Endothelial cell of umbilical vein (primary cell): ENCODE measurements around the gene CAMKMT. TPM values are rescaled to one million over a fixed set of nuclear protein-coding genes. Genes with fewer than 3 reads are reported as not detected.
"Not testable (repeated sequence)": the region's sequence is repeated elsewhere in the genome, so short reads cannot be mapped to it uniquely, and the experiment has no call there.

Source experiments
- BruUV-seq: library from RNA; stranded (reverse); fragments of 400-500 nt; replicated peaks from 2 replicates; lab custom pipeline; 2021; lab: Mats Ljungman, UMichigan
- CTCF ChIA-PET: fragments of 300-600, 350-600 bp; sonication (Branson Sonifier 250); formaldehyde crosslinking; loops from one replicate; lab custom pipeline; 2021; ENCODE audit warnings: antibody characterized with exemption, inconsistent platforms; lab: Charles Lee
- POLR2A ChIA-PET: fragments of 300-600, 350-600 bp; sonication (Branson Sonifier 250); formaldehyde crosslinking; loops from one replicate; lab custom pipeline; 2021; ENCODE audit warnings: antibody characterized with exemption, inconsistent platforms; lab: Charles Lee
- DNase-seq: peaks from one replicate; pipeline ENCODE4 v3.0.0-alpha.2; 2011; ENCODE audit warnings: low read depth, low spot score
- FAIRE-seq: peaks from 2 replicates; lab custom pipeline; 2011; peaks lifted over from hg19 to GRCh38; lab: Jason Lieb, UNC
- H2AFZ ChIP-seq: 2 replicates; pipeline ENCODE4 v1.6.0; 2012; ENCODE audit warnings: low read depth, low read length, control low read depth, inconsistent platforms
- H3K27ac ChIP-seq: 2 replicates; pipeline ENCODE4 v1.5.1; 2011; ENCODE audit warnings: low read depth, mild to moderate bottlenecking, control low read depth, low read length, moderate library complexity; ENCODE audit not compliant: insufficient read depth
- H3K27me3 ChIP-seq, 2 experiments: 2 replicates each; pipeline versions ENCODE4 v1.6.0 to v1.6.1; 2011; ENCODE audit warnings: low read length in 2 of 2, mixed read lengths in 1 of 2; ENCODE audit not compliant: control insufficient read depth in 2 of 2, insufficient read depth in 2 of 2
- H3K36me3 ChIP-seq, 2 experiments: 2 replicates in 1 of 2; 3 replicates in 1 of 2; pipeline ENCODE4 v1.5.1; 2011; ENCODE audit warnings: low read length in 2 of 2, mild to moderate bottlenecking in 1 of 2, moderate library complexity in 1 of 2; ENCODE audit not compliant: control insufficient read depth in 2 of 2, insufficient read depth in 2 of 2; ENCODE audit errors: extremely low read depth in 1 of 2
- H3K4me1 ChIP-seq: 3 replicates; pipeline ENCODE4 v1.5.1; 2011; ENCODE audit warnings: mild to moderate bottlenecking, low read length; ENCODE audit not compliant: control insufficient read depth, insufficient read depth; ENCODE audit errors: extremely low read depth
- H3K4me2 ChIP-seq: 2 replicates; pipeline ENCODE4 v1.6.1; 2011; ENCODE audit warnings: low read length, control low read depth, mixed read lengths; ENCODE audit not compliant: insufficient read depth
- H3K4me3 ChIP-seq, 3 experiments: fragments of 200-600 bp in 1 of 3; sonication (generic), shearing (Covaris generic) in 1 of 3; replicated peaks in 1 of 3; 2 replicates each; pipeline ENCODE4 v1.5.1; 2011 to 2016; ENCODE audit warnings: control low read depth in 3 of 3, low read length in 3 of 3, mild to moderate bottlenecking in 2 of 3, inconsistent platforms in 1 of 3, low read depth in 1 of 3, moderate library complexity in 1 of 3; ENCODE audit not compliant: insufficient read depth in 1 of 3
- H3K79me2 ChIP-seq: 2 replicates; pipeline ENCODE4 v1.6.0; 2012; ENCODE audit warnings: low read length, inconsistent platforms; ENCODE audit not compliant: control insufficient read depth, insufficient read depth
- H3K9ac ChIP-seq: replicated peaks from 2 replicates; pipeline ENCODE3; 2011; ENCODE audit warnings: low read length, control low read depth; ENCODE audit not compliant: insufficient read depth; ENCODE audit errors: extremely low read depth
- H3K9me1 ChIP-seq: replicated peaks from 3 replicates; pipeline ENCODE4 v1.6.0; 2011; ENCODE audit warnings: mild to moderate bottlenecking, low read length; ENCODE audit not compliant: control insufficient read depth, insufficient read depth; ENCODE audit errors: extremely low read depth
- H3K9me3 ChIP-seq: replicated peaks from 2 replicates; pipeline ENCODE4 v1.5.1; 2012; ENCODE audit warnings: low read length, inconsistent platforms; ENCODE audit not compliant: control insufficient read depth, insufficient read depth
- H4K20me1 ChIP-seq: replicated peaks from 2 replicates; pipeline ENCODE3; 2011; ENCODE audit warnings: mild to moderate bottlenecking, low read length; ENCODE audit not compliant: control insufficient read depth, insufficient read depth; ENCODE audit errors: extremely low read depth
- CTCF ChIP-seq, 2 donors: IDR thresholded peaks; 1 replicate in 1 of 2; 2 replicates in 1 of 2; pipeline ENCODE4 v1.5.1; 2011; ENCODE audit warnings: low read length in 2 of 2, mild to moderate bottlenecking in 2 of 2, moderate library complexity in 2 of 2, control low read depth in 1 of 2, inconsistent platforms in 1 of 2, low read depth in 1 of 2; ENCODE audit not compliant: insufficient read depth in 1 of 2; ENCODE audit errors: extremely low read depth in 1 of 2
- EZH2 ChIP-seq: IDR thresholded peaks from 2 replicates; pipeline ENCODE4 v1.6.1; 2012; ENCODE audit warnings: borderline replicate concordance, low read depth, mild to moderate bottlenecking, moderate library complexity, low read length, inconsistent platforms; ENCODE audit not compliant: severe bottlenecking
- FOS ChIP-seq: IDR thresholded peaks from 2 replicates; pipeline ENCODE4 v1.6.1; 2011; ENCODE audit warnings: mild to moderate bottlenecking, low read length, moderate library complexity, borderline replicate concordance; ENCODE audit not compliant: insufficient read depth
- GATA2 ChIP-seq: IDR thresholded peaks from 2 replicates; pipeline ENCODE4 v1.7.0; 2011; ENCODE audit warnings: low read depth, mild to moderate bottlenecking, moderate library complexity, mixed read lengths, low read length; ENCODE audit not compliant: insufficient read length, insufficient read depth
- JUN ChIP-seq: IDR thresholded peaks from 2 replicates; pipeline ENCODE4 v1.6.1; 2011; ENCODE audit warnings: borderline replicate concordance, low read depth; ENCODE audit not compliant: insufficient read length, insufficient read depth
- MAX ChIP-seq: IDR thresholded peaks from 2 replicates; pipeline ENCODE4 v1.6.1; 2011; ENCODE audit not compliant: insufficient read depth, insufficient read length
- MYC ChIP-seq: IDR thresholded peaks from one replicate; pipeline ENCODE4 v1.6.1; 2011; ENCODE audit warnings: mild to moderate bottlenecking, low read depth, low read length
- POLR2A ChIP-seq: IDR thresholded peaks from 2 replicates; pipeline ENCODE4 v1.6.1; 2012; ENCODE audit warnings: low read depth, mild to moderate bottlenecking, control low read depth, low read length
- POLR2AphosphoS5 ChIP-seq: IDR thresholded peaks from 2 replicates; pipeline ENCODE4 v1.6.1; 2012; ENCODE audit warnings: low read depth, mild to moderate bottlenecking, control low read depth, low read length, moderate library complexity; ENCODE audit not compliant: insufficient read depth
- dilution Hi-C: fragments of 300-500 bp; cut with MboI; formaldehyde crosslinking; loops from one replicate; pipeline ENCODE4 v1.15.0; 2019; ENCODE audit warnings: low sequenced_read_pairs; ENCODE audit not compliant: extremely low pct_ligation_motif_present
- intact Hi-C: fragments of 100-400 bp; cut with micrococcal nuclease; formaldehyde crosslinking; loops from one replicate; pipeline ENCODE4 v1.10.0; 2022
- polyA plus RNA-seq, 4 experiments: library from polyadenylated mRNA; depleted of rRNA in 3 of 4; stranded (reverse) in 3 of 4; unstranded in 1 of 4; fragments of >200 nt; gene quantifications; 2 replicates each; pipeline versions ENCODE4 v1.2.1 to v1.2.3, GENCODE V29; 2011 to 2012; ENCODE audit warnings: missing spikeins in 1 of 4
- total RNA-seq: library from RNA; stranded (reverse); gene quantifications from 2 replicates; pipeline ENCODE4 v1.2.3, GENCODE V29; 2021

Gene CAMKMT
- total and polyA plus RNA-seq, 2 donors (not counting 3 experiments of a cell fraction or from before 2014, with no cell fraction given), result 4.1 to 10.7 TPM

- Histone ChIP-seq H3K9ac (no peak overlapping the region), H3K79me2 (no peaks in the 10 kb centered on the region), H3K27ac (no peak overlapping the region), H2AFZ (no peak overlapping the region), H3K9me1 (no peaks in the 10 kb centered on the region), H3K4me1 (no peaks in the 10 kb centered on the region), H3K9me3 (no peaks in the 10 kb centered on the region), H3K36me3 (no peaks in the 10 kb centered on the region), H3K4me2 (no peak overlapping the region), H3K27me3 (no peaks in the 10 kb centered on the region), H4K20me1 (no peaks in the 10 kb centered on the region), H3K4me3 (no peak overlapping the region)
- DNase-seq (no peak), FAIRE-seq (no peak)
- no TSS peak for BruUV-seq
- POLR2A ChIA-PET, result no interaction called here
- CTCF ChIA-PET, result interaction anchor here (0.7 to 3.8 kb wide), 5 partner anchors 8 to 197 kb away, joined by 3 to 24 read pairs (median 3); no protein-coding TSS in a partner anchor
- dilution Hi-C loops, result no loop called here
- TF ChIP-seq MYC (no peak), MAX (no peak), POLR2AphosphoS5 (no peak), GATA2 (no peak), JUN (no peak), FOS (no peak), POLR2A (no peak), EZH2 (no peak), CTCF (IDR thresholded peaks at IDR 0.05; ENCODE audit: extremely low read depth in 1 of 2, insufficient read depth in 1 of 2, low read depth in 1 of 2, low read length in 2 of 2) (no peak)
- intact Hi-C loops, result no loop called here
Measured at GRCh38 chr2:44498551-44498950, 136.8 kb downstream of the CAMKMT start.

GRCh38 chr2:44505664-44506063 lies 143.9 kb downstream of the CAMKMT start:
- H3K36me3 ChIP-seq, BruUV-seq, H3K79me2 ChIP-seq, H3K4me2 ChIP-seq, H3K27me3 ChIP-seq, H3K4me1 ChIP-seq, POLR2A ChIA-PET, dilution Hi-C loops, FAIRE-seq, H3K9me1 ChIP-seq, H2AFZ ChIP-seq, H3K9ac ChIP-seq, DNase-seq, H3K27ac ChIP-seq, H3K9me3 ChIP-seq, H3K4me3 ChIP-seq, intact Hi-C loops, H4K20me1 ChIP-seq: not testable (repeated sequence)
- CTCF ChIA-PET, result interaction anchor here (1.1 to 1.9 kb wide), 2 partner anchors 14 to 26 kb away, joined by 4 to 6 read pairs; no protein-coding TSS in a partner anchor
